Measurements from ENCODE around the gene IFT57. TPM values are rescaled to one million over a fixed set of nuclear protein-coding genes. Genes with fewer than 3 reads are reported as not detected.

IFT57 gene
- total and polyA plus RNA-seq, 2 donors from 2014 or later: 64.0 to 70.4 TPM

DNA sequence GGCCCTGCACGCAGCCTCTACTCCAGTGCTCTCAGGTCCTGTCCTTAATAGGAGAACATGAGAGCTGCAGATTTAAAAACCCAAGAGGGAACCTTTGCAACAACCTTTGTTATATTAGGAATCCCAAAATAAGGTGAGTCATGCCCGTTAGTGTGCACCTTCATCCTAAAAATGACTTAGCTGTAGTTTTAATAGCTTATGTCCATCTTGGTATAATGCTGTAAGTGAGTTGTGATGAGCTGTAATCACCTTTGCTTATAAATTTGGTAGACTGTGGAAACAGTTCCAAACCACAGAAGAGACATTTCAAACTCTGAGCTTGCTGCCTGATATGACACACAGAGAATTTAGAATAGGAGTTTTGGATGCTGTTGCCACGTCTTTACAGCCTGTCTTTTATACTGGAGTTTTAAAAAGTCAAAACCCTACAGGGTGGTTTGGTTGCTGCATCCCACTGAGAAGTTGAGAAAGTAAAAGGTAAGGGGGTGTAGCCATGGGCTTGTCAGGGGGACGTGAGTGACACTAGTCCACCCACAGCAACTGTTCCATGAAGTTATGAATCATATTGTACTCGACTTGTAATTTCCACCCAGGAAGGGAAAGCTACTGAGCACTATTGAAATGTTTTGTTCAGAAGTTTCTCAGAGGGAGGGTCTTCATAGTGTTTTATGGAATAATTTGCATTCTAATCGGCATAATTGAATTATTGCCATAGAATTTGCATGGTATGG lies 104.0 kb downstream of the IFT57 start:
- TF ChIP-seq, protein P1, sequence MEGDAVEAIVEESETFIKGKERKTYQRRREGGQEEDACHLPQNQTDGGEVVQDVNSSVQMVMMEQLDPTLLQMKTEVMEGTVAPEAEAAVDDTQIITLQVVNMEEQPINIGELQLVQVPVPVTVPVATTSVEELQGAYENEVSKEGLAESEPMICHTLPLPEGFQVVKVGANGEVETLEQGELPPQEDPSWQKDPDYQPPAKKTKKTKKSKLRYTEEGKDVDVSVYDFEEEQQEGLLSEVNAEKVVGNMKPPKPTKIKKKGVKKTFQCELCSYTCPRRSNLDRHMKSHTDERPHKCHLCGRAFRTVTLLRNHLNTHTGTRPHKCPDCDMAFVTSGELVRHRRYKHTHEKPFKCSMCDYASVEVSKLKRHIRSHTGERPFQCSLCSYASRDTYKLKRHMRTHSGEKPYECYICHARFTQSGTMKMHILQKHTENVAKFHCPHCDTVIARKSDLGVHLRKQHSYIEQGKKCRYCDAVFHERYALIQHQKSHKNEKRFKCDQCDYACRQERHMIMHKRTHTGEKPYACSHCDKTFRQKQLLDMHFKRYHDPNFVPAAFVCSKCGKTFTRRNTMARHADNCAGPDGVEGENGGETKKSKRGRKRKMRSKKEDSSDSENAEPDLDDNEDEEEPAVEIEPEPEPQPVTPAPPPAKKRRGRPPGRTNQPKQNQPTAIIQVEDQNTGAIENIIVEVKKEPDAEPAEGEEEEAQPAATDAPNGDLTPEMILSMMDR (IDR thresholded peaks at IDR 0.05; ENCODE audit: borderline replicate concordance, extremely low read depth, insufficient read depth): no peak
- Histone ChIP-seq H3K27ac (ENCODE audit: low read depth in 2 of 2, low read length in 2 of 2) (no peak overlapping the region), H3K4me3 (ENCODE audit: low read length in 3 of 3) (no peak overlapping the region), H3K36me3 (ENCODE audit: control insufficient read depth in 2 of 3, insufficient read depth in 3 of 3, low read length in 3 of 3) (no peaks in the 10 kb centered on the region), H3K27me3 (ENCODE audit: control insufficient read depth, insufficient read depth, low read length) (no peaks in the 10 kb centered on the region), H3K9ac (ENCODE audit: low read length in 3 of 3) (no peak overlapping the region), H3K4me1 (ENCODE audit: control insufficient read depth in 2 of 3, insufficient read depth in 2 of 3, low read depth in 1 of 3, low read length in 3 of 3) (peaks cover 0 to 2% (median 0%) of the 10 kb centered on the region in 3 donors), H3K9me3 (ENCODE audit: control insufficient read depth in 2 of 3, insufficient read depth in 1 of 3, low read length in 3 of 3) (no peaks in the 10 kb centered on the region)
- intact Hi-C loops (cut with DNase I): no loop called here
- no peak for FAIRE-seq
- DNase-seq: no peak

DNA sequence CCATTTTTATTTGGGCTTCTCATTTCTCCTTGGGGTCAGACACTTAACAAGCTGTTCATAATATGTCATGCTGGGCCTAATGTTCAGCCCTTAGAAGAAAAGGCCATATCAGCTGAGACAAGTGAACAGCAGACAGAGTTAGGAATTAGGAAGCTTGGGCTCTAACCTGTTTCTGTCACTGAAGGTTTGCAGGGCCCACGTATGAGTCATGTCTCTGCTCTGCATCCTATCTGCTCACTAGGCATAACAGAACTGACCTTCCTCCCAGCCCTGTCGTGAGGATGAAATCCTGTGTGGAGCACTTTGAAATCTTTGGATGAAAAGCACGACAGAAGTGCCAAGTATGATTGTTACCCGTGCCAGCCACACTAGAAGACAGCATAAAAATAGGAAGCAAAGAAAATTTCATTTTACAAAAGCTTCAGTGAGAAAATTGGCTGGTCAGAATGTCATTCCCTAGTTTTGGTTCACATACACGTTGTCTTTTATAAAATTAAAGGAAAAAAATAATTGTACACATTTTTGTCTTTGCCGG lies 104.9 kb downstream of the IFT57 start:
- Histone ChIP-seq H3K36me3 (ENCODE audit: control insufficient read depth in 2 of 3, insufficient read depth in 3 of 3, low read length in 3 of 3) (no peaks in the 10 kb centered on the region), H3K9ac (ENCODE audit: low read length in 3 of 3) (no peak overlapping the region), H3K27me3 (ENCODE audit: control insufficient read depth, insufficient read depth, low read length) (no peaks in the 10 kb centered on the region), H3K27ac (ENCODE audit: low read depth in 2 of 2, low read length in 2 of 2) (no peak overlapping the region), H3K4me3 (ENCODE audit: low read length in 3 of 3) (no peak overlapping the region), H3K9me3 (ENCODE audit: control insufficient read depth in 2 of 3, insufficient read depth in 1 of 3, low read length in 3 of 3) (no peaks in the 10 kb centered on the region), H3K4me1 (ENCODE audit: control insufficient read depth in 2 of 3, insufficient read depth in 2 of 3, low read depth in 1 of 3, low read length in 3 of 3) (peaks cover 0 to 2% (median 0%) of the 10 kb centered on the region in 3 donors)
- DNase-seq: no peak
- TF ChIP-seq, protein P1 (IDR thresholded peaks at IDR 0.05; ENCODE audit: borderline replicate concordance, extremely low read depth, insufficient read depth): no peak
- intact Hi-C loops (cut with DNase I): no loop called here
- no peak for FAIRE-seq

DNA sequence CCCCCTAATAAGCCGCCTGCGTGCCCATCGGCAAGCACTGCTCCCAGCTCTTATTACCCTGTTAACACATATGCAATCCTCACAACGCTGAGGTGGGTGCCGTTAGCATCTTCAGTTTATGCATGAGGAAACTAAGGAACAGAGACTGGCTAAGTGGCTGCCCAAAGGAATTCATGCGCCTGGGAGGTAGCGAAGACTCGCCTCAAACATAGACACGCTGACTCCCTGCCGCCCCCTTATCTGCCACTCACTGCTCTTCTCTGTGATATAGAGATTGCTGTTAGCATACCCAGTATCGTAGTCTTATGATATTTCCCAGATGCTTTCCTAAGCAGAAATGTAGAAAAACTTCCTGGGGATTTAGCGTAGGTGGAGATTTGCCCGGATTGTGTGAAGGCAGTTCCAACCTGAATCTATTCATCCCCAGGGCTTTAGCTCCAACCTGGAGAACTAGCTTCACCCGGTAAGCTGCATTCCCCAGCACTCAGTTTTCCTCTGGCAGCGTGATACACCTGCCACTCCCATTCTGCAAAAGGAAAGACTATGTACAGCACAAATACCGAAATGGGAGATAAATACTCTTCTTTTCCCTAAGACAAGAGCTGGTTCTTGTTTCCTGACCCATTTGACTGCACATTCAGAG lies 107.7 kb downstream of the IFT57 start:
- Histone ChIP-seq H3K27me3 (ENCODE audit: control insufficient read depth, insufficient read depth, low read length) (no peaks in the 10 kb centered on the region), H3K36me3 (ENCODE audit: control insufficient read depth in 2 of 3, insufficient read depth in 3 of 3, low read length in 3 of 3) (no peaks in the 10 kb centered on the region), H3K4me3 (ENCODE audit: low read length in 3 of 3) (no peak overlapping the region), H3K27ac (ENCODE audit: low read depth in 2 of 2, low read length in 2 of 2) (no peak overlapping the region), H3K9ac (ENCODE audit: low read length in 3 of 3) (no peak overlapping the region), H3K4me1 (ENCODE audit: control insufficient read depth in 2 of 3, insufficient read depth in 2 of 3, low read depth in 1 of 3, low read length in 3 of 3) (peaks cover 0 to 2% (median 0%) of the 10 kb centered on the region in 3 donors), H3K9me3 (ENCODE audit: control insufficient read depth in 2 of 3, insufficient read depth in 1 of 3, low read length in 3 of 3) (no peaks in the 10 kb centered on the region)
- intact Hi-C loops (cut with DNase I): no loop called here
- no peak for DNase-seq
- TF ChIP-seq, protein P1 (IDR thresholded peaks at IDR 0.05; ENCODE audit: borderline replicate concordance, extremely low read depth, insufficient read depth): no peak
- no peak for FAIRE-seq
